HepG2 (cell line): Measurements from ENCODE around the gene RWDD2A. TPM values are rescaled to one million over a fixed set of nuclear protein-coding genes. Genes with fewer than 3 reads are reported as not detected.

Experiments
- ARHGAP35 ChIP-seq: sonication (generic); formaldehyde crosslinking; IDR thresholded peaks from 2 replicates; pipeline ENCODE4 v1.9.0; 2022; ENCODE audit warnings: mild to moderate bottlenecking, inconsistent platforms, moderate library complexity, missing genetic modification reagents, borderline replicate concordance
- ARID3A ChIP-seq: IDR thresholded peaks from 2 replicates; pipeline ENCODE4 v1.6.1; 2012; ENCODE audit warnings: low read depth, low read length, improper control_type of control experiment
- ATF4 ChIP-seq, 2 experiments: fragments of 450-650 bp in 1 of 2; sonication (generic) in 1 of 2; formaldehyde crosslinking; IDR thresholded peaks; 2 replicates each; pipeline versions ENCODE4 v1.5.0 to v1.8.0; 2020 to 2022; ENCODE audit warnings: mild to moderate bottlenecking in 1 of 2, missing genetic modification reagents in 1 of 2
- BHLHE40 ChIP-seq: IDR thresholded peaks from 2 replicates; pipeline ENCODE4 v1.6.1; 2011; ENCODE audit warnings: low read length, improper control_type of control experiment
- EED ChIP-seq: sonication (generic); formaldehyde crosslinking; IDR thresholded peaks from 2 replicates; pipeline ENCODE4 v1.5.0; 2020; ENCODE audit warnings: mild to moderate bottlenecking, missing genetic modification reagents
- FOSL1 ChIP-seq: sonication (generic); formaldehyde crosslinking; IDR thresholded peaks from 2 replicates; pipeline ENCODE4 v1.9.0; 2021; ENCODE audit warnings: missing genetic modification reagents, borderline replicate concordance
- NFRKB ChIP-seq: fragments of 450-650 bp; IDR thresholded peaks from 2 replicates; pipeline ENCODE4 v1.6.1; 2017
- NR0B2 ChIP-seq: sonication (generic); formaldehyde crosslinking; IDR thresholded peaks from 2 replicates; pipeline ENCODE4 v1.4.0; 2020; ENCODE audit warnings: mild to moderate bottlenecking, missing genetic modification reagents
- SAFB2 ChIP-seq: sonication (generic); formaldehyde crosslinking; IDR thresholded peaks from 2 replicates; pipeline ENCODE4 v1.5.1; 2020; ENCODE audit warnings: missing genetic modification reagents, low read depth, mild to moderate bottlenecking, borderline replicate concordance
- SKI ChIP-seq: fragments of 450-650 bp; IDR thresholded peaks from one replicate; pipeline ENCODE4 v1.6.1; 2018; ENCODE audit warnings: mild to moderate bottlenecking; ENCODE audit not compliant: partially characterized antibody
- SRSF9 ChIP-seq: fragments of 200-400 bp; formaldehyde crosslinking; IDR thresholded peaks from 2 replicates; pipeline ENCODE4 v1.6.1; 2018; ENCODE audit warnings: borderline replicate concordance, mild to moderate bottlenecking, low read depth, low read length; ENCODE audit not compliant: insufficient read depth, poor library complexity, severe bottlenecking
- ZMYM2 ChIP-seq: sonication (generic); formaldehyde crosslinking; IDR thresholded peaks from 2 replicates; pipeline ENCODE4 v1.8.0; 2022; ENCODE audit warnings: mild to moderate bottlenecking, missing genetic modification reagents
- ZNF101 ChIP-seq: sonication (generic); formaldehyde crosslinking; IDR thresholded peaks from 2 replicates; pipeline ENCODE4 v1.4.0; 2020; ENCODE audit warnings: mild to moderate bottlenecking, low read depth, missing genetic modification reagents, borderline replicate concordance
- ZNF33B ChIP-seq: sonication (generic); formaldehyde crosslinking; IDR thresholded peaks from 2 replicates; pipeline ENCODE4 v1.5.1; 2020; ENCODE audit warnings: mild to moderate bottlenecking, missing genetic modification reagents
- ZNF503 ChIP-seq: sonication (generic); formaldehyde crosslinking; IDR thresholded peaks from 2 replicates; pipeline ENCODE4 v1.4.0; 2020; ENCODE audit warnings: missing genetic modification reagents
- ZNF7 ChIP-seq: IDR thresholded peaks from 2 replicates; pipeline ENCODE4 v1.6.1; 2016; ENCODE audit warnings: missing biosample characterization, missing genetic modification reagents
- ZNF724P ChIP-seq: sonication (generic); formaldehyde crosslinking; IDR thresholded peaks from 2 replicates; pipeline ENCODE4 v1.8.0; 2022; ENCODE audit warnings: missing genetic modification reagents, borderline replicate concordance
- ZXDC ChIP-seq: sonication (generic); formaldehyde crosslinking; IDR thresholded peaks from 2 replicates; pipeline ENCODE4 v1.5.0; 2020; ENCODE audit warnings: mild to moderate bottlenecking, missing genetic modification reagents
- polyA plus RNA-seq, 8 experiments: library from polyadenylated mRNA; depleted of rRNA in 3 of 8; stranded (reverse) in 7 of 8; unstranded in 1 of 8; fragments of >200 nt; fragmentation: Illumina TruSeq in 4 of 8; extraction: Trizol in 4 of 8; gene quantifications; 2 replicates each; pipeline versions ENCODE4 v1.2.1 to v1.2.3, GENCODE V29; 2011 to 2016; ENCODE audit warnings: low read depth in 4 of 8, missing spikeins in 1 of 8, mixed read lengths in 1 of 8; ENCODE audit not compliant: insufficient read depth in 1 of 8
- total RNA-seq, 5 experiments: library from RNA; depleted of rRNA; stranded (reverse); fragments of >200 nt; fragmentation: Illumina TruSeq; extraction: Trizol; gene quantifications; 2 replicates each; pipeline ENCODE4 v1.2.3, GENCODE V29; 2016; ENCODE audit warnings: low read depth in 1 of 5

Gene RWDD2A
- total and polyA plus RNA-seq, 2 of the 13 experiments (the other 11 are each of a cell fraction or from before 2014, with no cell fraction given): 5.3 to 8.1 TPM

- TF ChIP-seq SRSF9 (no peak), ZNF33B (0 out of 2 replicates have a peak, but pooled peaks have one; percentile 40), ZNF724P (CRISPR knock-in tag) (no peak), BHLHE40 (no peak), ZMYM2 (CRISPR knock-in tag) (no peak), NFRKB (no peak), ZNF503 (CRISPR knock-in tag) (0 out of 2 replicates have a peak, but pooled peaks have one; percentile 28), SAFB2 (peak; percentile 87; the same call in 1 of the 2 replicates), SKI (peak; percentile 53), FOSL1 (CRISPR knock-in tag) (no peak), ATF4 (CRISPR knock-in tag; IDR thresholded peaks at IDR 0.05) (peak in 1 of 2 experiments; percentile 48; a peak in 1 of 4 replicates), ZNF7 (CRISPR knock-in tag) (no peak), EED (CRISPR knock-in tag) (0 out of 2 replicates have a peak, but pooled peaks have one; percentile 32), ARHGAP35 (peak; percentile 36; the same call in 1 of the 2 replicates), ZNF101 (CRISPR knock-in tag) (no peak), ARID3A (no peak), ZXDC (CRISPR knock-in tag) (peak; percentile 74; the same call in 1 of the 2 replicates), NR0B2 (CRISPR knock-in tag) (no peak; the same call in 1 of the 2 replicates)
These were observed at the start of gene RWDD2A, which contains the start of gene PGM3 (continued) for GRCh38 chr6:83192871-83193746.
